ENCODE measurements around the gene SLC30A7.

- TF ChIP-seq CTCF (IDR thresholded peaks at IDR 0.05; ENCODE audit: low read depth, low read length, poor library complexity, severe bottlenecking), result peak; percentile 67
- TF ChIP-seq EZH2phosphoT487 (IDR thresholded peaks at IDR 0.05; ENCODE audit: borderline replicate concordance, low read length), result no peak
Observed at GRCh38 chr1:100866041-100866900, 29.6 kb upstream of the SLC30A7 start.

Measured in DOHH2 (cell line).